Measurements from ENCODE around the gene SDS. TPM values are rescaled to one million over a fixed set of nuclear protein-coding genes. Genes with fewer than 3 reads are reported as not detected.
A peak's percentile ranks its signal among the peaks of the same experiment; 100 is the strongest.

SDS gene
- total and polyA plus RNA-seq, 2 of the 8 experiments (the other 6 are each of a cell fraction or from before 2014, with no cell fraction given): 0.21 TPM; not detected in 1

- FAIRE-seq (no peak), DNase-seq (ENCODE audit: low read depth in 1 of 2, low spot score in 2 of 2) (no peak)
- H4K91ac ChIP-seq (replicated peaks; ENCODE audit: insufficient read length, low read length): no peak overlapping the region
- ChIA-PET CTCF (ENCODE audit: partially characterized antibody) (interaction anchor here (0.6 kb wide), 1 partner anchor 24 kb away, joined by 3 read pairs; no protein-coding TSS in a partner anchor), POLR2A (ENCODE audit: partially characterized antibody) (interaction anchor here (0.6 kb wide), 1 partner anchor 280 kb away, joined by 3 read pairs; no protein-coding TSS in a partner anchor)
- H3K4me3 ChIP-seq (ENCODE audit: extremely low read depth in 1 of 4, insufficient read depth in 2 of 4, low read depth in 3 of 4, low read length in 4 of 4): no peak overlapping the region
- H3K79me1 ChIP-seq (ENCODE audit: low read depth, low read length): no peaks in the 10 kb centered on the region
- no peak overlapping the region for H3K4ac ChIP-seq (replicated peaks; ENCODE audit: insufficient read length, low read depth, low read length)
- H3K27me3 ChIP-seq (replicated peaks in 1 of 4; ENCODE audit: control insufficient read depth in 3 of 4, extremely low read depth in 1 of 4, insufficient read depth in 3 of 4, low read length in 3 of 4): no peaks in the 10 kb centered on the region
- H3K36me3 ChIP-seq (ENCODE audit: control insufficient read depth in 2 of 4, insufficient read depth in 4 of 4, low read length in 3 of 4): no peaks in the 10 kb centered on the region
- no peak overlapping the region for H4K8ac ChIP-seq (ENCODE audit: extremely low read depth, insufficient read depth, low read length)
- no peaks in the 10 kb centered on the region for H3K4me1 ChIP-seq (replicated peaks in 1 of 4; ENCODE audit: control insufficient read depth in 3 of 4, insufficient read depth in 4 of 4, low read length in 3 of 4)
- H2AFZ ChIP-seq (ENCODE audit: low read length): no peak overlapping the region
- no peak overlapping the region for H2AK5ac ChIP-seq (ENCODE audit: low read depth, low read length)
- no peaks in the 10 kb centered on the region for H3K79me2 ChIP-seq (ENCODE audit: control insufficient read depth in 1 of 2, insufficient read depth in 2 of 2, low read length in 2 of 2)
- H2BK5ac ChIP-seq (ENCODE audit: low read depth, low read length): no peak overlapping the region
- no peak overlapping the region for H3K18ac ChIP-seq (ENCODE audit: extremely low read depth, low read length)
- no peaks in the 10 kb centered on the region for H4K20me1 ChIP-seq (replicated peaks in 1 of 2; ENCODE audit: control insufficient read depth in 1 of 2, insufficient read depth in 2 of 2, low read length in 2 of 2)
- H3K56ac ChIP-seq (replicated peaks; ENCODE audit: insufficient read length, low read depth, low read length): no peak overlapping the region
- no peak overlapping the region for H2BK15ac ChIP-seq (ENCODE audit: low read length)
- no peak overlapping the region for H2BK120ac ChIP-seq (replicated peaks; ENCODE audit: low read depth, low read length)
- TF ChIP-seq SP4 (IDR thresholded peaks at IDR 0.05; ENCODE audit: low read length) (no peak), KDM1A (IDR thresholded peaks at IDR 0.05; ENCODE audit: borderline replicate concordance, low read length) (peak; percentile 90), HDAC2 (IDR thresholded peaks at IDR 0.05; ENCODE audit: borderline replicate concordance in 1 of 2, low read depth in 2 of 2, low read length in 2 of 2) (0 out of 4 replicates have a peak, but pooled peaks of 1 of the 2 experiments have one; percentile 24)
- H4K5ac ChIP-seq (ENCODE audit: insufficient read length, low read depth, low read length): no peak overlapping the region
- H3K4me2 ChIP-seq (ENCODE audit: insufficient read depth in 1 of 2, low read depth in 2 of 2, low read length in 2 of 2): no peak overlapping the region
- H3K9ac ChIP-seq (replicated peaks in 1 of 4; ENCODE audit: extremely low read depth in 1 of 4, low read depth in 3 of 4, low read length in 3 of 4): no peak overlapping the region
- no peaks in the 10 kb centered on the region for H3K9me3 ChIP-seq (ENCODE audit: insufficient read depth in 2 of 2, low read depth in 1 of 2, low read length in 1 of 2)
- H3K23me2 ChIP-seq (ENCODE audit: low read depth, low read length): no peaks in the 10 kb centered on the region
- H3K27ac ChIP-seq (ENCODE audit: low read depth, low read length): no peak overlapping the region
- no peak overlapping the region for H2BK12ac ChIP-seq (ENCODE audit: low read depth, low read length)
- no peak overlapping the region for H2BK20ac ChIP-seq (ENCODE audit: low read length)
- 80% methylated on average over 2 of the region's 2 CpGs; no CpG with 5 or more reads in 1 of the 2 experiments for WGBS, 2 experiments (ENCODE audit: extremely low coverage in 1 of 2, insufficient coverage in 1 of 2, insufficient read length in 1 of 2, insufficient replicate concordance in 2 of 2, low coverage in 1 of 2, low lambda C conversion rate in 2 of 2, missing lambda C conversion rate in 1 of 2)
- H3K23ac ChIP-seq (ENCODE audit: insufficient read length): no peak overlapping the region
- H3K14ac ChIP-seq (ENCODE audit: insufficient read length): no peak overlapping the region
These were observed 45.6 kb upstream of the SDS start for GRCh38 chr12:113449299-113449698.
